ENCODE results near the gene KIAA1958. TPM values are rescaled to one million over a fixed set of nuclear protein-coding genes. Genes with fewer than 3 reads are reported as not detected.

The KIAA1958 gene
- total RNA-seq, 6 experiments from 2014 or later = 3.5 to 9.7 (median 4.5) TPM

DNA sequence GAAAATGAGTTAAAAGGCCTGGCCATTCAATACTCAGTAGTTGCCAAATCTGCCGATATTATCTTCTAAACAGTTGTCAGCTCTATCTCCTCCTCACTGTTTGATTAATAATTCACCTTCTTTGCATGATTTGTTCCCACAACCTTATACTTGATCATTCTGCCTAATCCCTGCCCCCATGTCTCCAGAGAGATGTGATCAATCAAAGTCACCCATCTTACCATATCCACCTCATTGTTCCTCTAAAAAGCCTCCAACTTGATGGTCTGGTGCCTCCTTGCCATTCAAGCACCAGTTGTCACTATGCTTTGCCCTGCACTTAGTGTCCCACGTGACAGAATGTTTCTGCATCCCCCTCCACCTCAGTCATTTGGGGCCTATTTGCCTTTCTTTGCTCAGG lies 41.3 kb downstream of the KIAA1958 start:
- no peak for TF ChIP-seq CTCF (IDR thresholded peaks at IDR 0.05)
- H3K4me3 Mint-ChIP-seq = no peak overlapping the region

GRCh38 chr9:112529316-112529715 lies 42.7 kb downstream of the KIAA1958 start:
- no peak for TF ChIP-seq CTCF (IDR thresholded peaks at IDR 0.05)
- no peak for DNase-seq
- Mint-ChIP-seq H3K36me3 (ENCODE audit: low read depth) (peaks cover 5% of the 10 kb centered on the region; the same call in 1 of the 2 replicates), H3K27me3 (ENCODE audit: insufficient read depth) (no peaks in the 10 kb centered on the region; the same call in none of the 2 replicates), H3K4me3 (no peak overlapping the region), H3K4me1 (ENCODE audit: low read depth) (peaks cover 31% of the 10 kb centered on the region), H3K27ac (no peak overlapping the region), H3K9me3 (no peaks in the 10 kb centered on the region)

More for the DNA sequence above, 41.3 kb downstream of the KIAA1958 start:
- no peak for DNase-seq
- no peaks in the 10 kb centered on the region; the same call in 1 of the 2 replicates for H3K36me3 Mint-ChIP-seq (ENCODE audit: low read depth)
- no peak overlapping the region for H3K27ac Mint-ChIP-seq
- no peaks in the 10 kb centered on the region; the same call in 1 of the 2 replicates for H3K27me3 Mint-ChIP-seq (ENCODE audit: insufficient read depth)
- H3K9me3 Mint-ChIP-seq = no peaks in the 10 kb centered on the region
- peaks cover 22% of the 10 kb centered on the region for H3K4me1 Mint-ChIP-seq (ENCODE audit: low read depth)

GRCh38 chr9:112530751-112531205 lies 44.2 kb downstream of the KIAA1958 start:
- DNase-seq = no peak
- Mint-ChIP-seq H3K36me3 (ENCODE audit: low read depth) (peaks cover 5% of the 10 kb centered on the region; the same call in 1 of the 2 replicates), H3K4me3 (no peak overlapping the region)

GRCh38 chr9:112531666-112532282 lies 45.1 kb downstream of the KIAA1958 start:
- peak; percentile 35 for DNase-seq
- peak overlapping the region; percentile 2; the same call in 1 of the 2 replicates for H3K27ac Mint-ChIP-seq
- peaks cover 50% of the 10 kb centered on the region for H3K4me1 Mint-ChIP-seq (ENCODE audit: low read depth)
- H3K9me3 Mint-ChIP-seq = no peaks in the 10 kb centered on the region
- no peak for TF ChIP-seq CTCF (IDR thresholded peaks at IDR 0.05)
- peak overlapping the region; percentile 18 for H3K4me3 Mint-ChIP-seq
- H3K36me3 Mint-ChIP-seq (ENCODE audit: low read depth) = peaks cover 5% of the 10 kb centered on the region; the same call in 1 of the 2 replicates
- no peaks in the 10 kb centered on the region; the same call in none of the 2 replicates for H3K27me3 Mint-ChIP-seq (ENCODE audit: insufficient read depth)

More at GRCh38 chr9:112530751-112531205, 44.2 kb downstream of the KIAA1958 start:
- H3K4me1 Mint-ChIP-seq (ENCODE audit: low read depth) = peaks cover 42% of the 10 kb centered on the region
- H3K9me3 Mint-ChIP-seq = no peaks in the 10 kb centered on the region
- H3K27me3 Mint-ChIP-seq (ENCODE audit: insufficient read depth) = no peaks in the 10 kb centered on the region; the same call in none of the 2 replicates
- no peak overlapping the region for H3K27ac Mint-ChIP-seq
- TF ChIP-seq CTCF (IDR thresholded peaks at IDR 0.05) = no peak

DNA sequence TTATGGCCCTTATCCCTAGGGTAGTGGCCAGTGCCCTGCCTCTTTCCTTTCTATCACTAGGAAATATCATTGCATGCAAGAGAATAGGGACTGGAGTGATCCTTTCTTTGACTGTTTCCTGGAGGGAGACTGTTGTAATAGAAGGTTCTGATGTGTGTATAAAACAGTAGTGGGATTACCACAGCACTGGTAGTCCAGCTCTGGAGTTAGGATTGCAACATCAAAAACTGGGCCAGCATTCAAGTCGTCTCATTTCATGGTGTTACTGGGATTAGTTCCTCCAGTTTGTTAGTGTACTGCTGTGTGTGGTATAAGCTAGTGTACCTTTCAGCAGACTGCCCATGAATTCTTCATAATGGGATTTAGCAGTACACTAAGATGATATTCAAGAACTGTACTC lies 45.8 kb downstream of the KIAA1958 start:
- Mint-ChIP-seq H3K27ac (peak overlapping the region; percentile 20; the same call in 1 of the 2 replicates), H3K27me3 (ENCODE audit: insufficient read depth) (no peaks in the 10 kb centered on the region; the same call in none of the 2 replicates), H3K4me3 (no peak overlapping the region), H3K36me3 (ENCODE audit: low read depth) (peaks cover 8% of the 10 kb centered on the region), H3K4me1 (ENCODE audit: low read depth) (peaks cover 49% of the 10 kb centered on the region), H3K9me3 (no peaks in the 10 kb centered on the region)
- DNase-seq = peak; percentile 52
- TF ChIP-seq CTCF (IDR thresholded peaks at IDR 0.05) = no peak

Measured in HFFc6 (cell line).